HUES64 (cell line): Measurements from ENCODE around the gene PER2.

Experiments
- H3K27ac ChIP-seq: 2 replicates; pipeline ENCODE4 v1.7.0; 2013; ENCODE audit warnings: low read depth, low read length, inconsistent platforms
- H3K27me3 ChIP-seq: 2 replicates; pipeline ENCODE4 v1.6.1; 2013; ENCODE audit warnings: mild to moderate bottlenecking, low read length; ENCODE audit not compliant: insufficient read depth
- H3K36me3 ChIP-seq: 2 replicates; pipeline ENCODE4 v1.6.1; 2013; ENCODE audit warnings: mild to moderate bottlenecking, low read length; ENCODE audit not compliant: insufficient read depth
- H3K4me1 ChIP-seq: 2 replicates; pipeline ENCODE4 v1.6.1; 2013; ENCODE audit warnings: mild to moderate bottlenecking, low read length, moderate library complexity; ENCODE audit not compliant: insufficient read depth
- H3K4me3 ChIP-seq: 2 replicates; pipeline ENCODE4 v1.5.1; 2013; ENCODE audit warnings: mild to moderate bottlenecking, low read length, moderate library complexity
- H3K9ac ChIP-seq: 2 replicates; pipeline ENCODE4 v1.6.1; 2013; ENCODE audit warnings: mild to moderate bottlenecking, low read depth, low read length
- H3K9me3 ChIP-seq: 2 replicates; pipeline ENCODE4 v1.6.1; 2013; ENCODE audit warnings: low read depth, low read length; ENCODE audit not compliant: insufficient read depth
- WGBS: fragments of 150-250, 120-280 bp; methylation state at CpG from one replicate; pipeline ENCODE4 v1.1.7; 2013; ENCODE audit warnings: missing lambda C conversion rate; 5-methylcytosine and 5-hydroxymethylcytosine counted together

Gene PER2

DNA sequence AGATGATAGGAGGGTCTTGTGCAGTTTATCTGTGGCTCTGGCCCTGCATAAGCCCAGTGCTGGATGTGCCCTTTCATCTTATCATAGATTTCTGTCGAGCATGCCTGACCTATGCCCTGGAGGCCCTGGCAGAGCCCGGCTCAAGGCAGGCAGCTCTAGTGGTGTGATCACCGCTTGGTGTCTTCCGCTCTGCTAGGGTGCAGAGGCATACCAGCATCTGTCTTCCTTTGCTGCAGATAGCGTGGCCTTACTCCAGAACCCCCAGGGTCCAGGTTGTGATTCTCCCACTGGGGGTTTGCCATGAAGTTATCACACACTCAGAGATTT lies 18.2 kb upstream of the PER2 start:
- Histone ChIP-seq H3K27ac (no peak overlapping the region), H3K4me3 (no peak overlapping the region), H3K9ac (no peak overlapping the region), H3K4me1 (no peaks in the 10 kb centered on the region), H3K27me3 (no peaks in the 10 kb centered on the region), H3K36me3 (no peaks in the 10 kb centered on the region), H3K9me3 (no peaks in the 10 kb centered on the region)
- 93% methylated on average over 5 of the region's 5 CpGs for WGBS

DNA sequence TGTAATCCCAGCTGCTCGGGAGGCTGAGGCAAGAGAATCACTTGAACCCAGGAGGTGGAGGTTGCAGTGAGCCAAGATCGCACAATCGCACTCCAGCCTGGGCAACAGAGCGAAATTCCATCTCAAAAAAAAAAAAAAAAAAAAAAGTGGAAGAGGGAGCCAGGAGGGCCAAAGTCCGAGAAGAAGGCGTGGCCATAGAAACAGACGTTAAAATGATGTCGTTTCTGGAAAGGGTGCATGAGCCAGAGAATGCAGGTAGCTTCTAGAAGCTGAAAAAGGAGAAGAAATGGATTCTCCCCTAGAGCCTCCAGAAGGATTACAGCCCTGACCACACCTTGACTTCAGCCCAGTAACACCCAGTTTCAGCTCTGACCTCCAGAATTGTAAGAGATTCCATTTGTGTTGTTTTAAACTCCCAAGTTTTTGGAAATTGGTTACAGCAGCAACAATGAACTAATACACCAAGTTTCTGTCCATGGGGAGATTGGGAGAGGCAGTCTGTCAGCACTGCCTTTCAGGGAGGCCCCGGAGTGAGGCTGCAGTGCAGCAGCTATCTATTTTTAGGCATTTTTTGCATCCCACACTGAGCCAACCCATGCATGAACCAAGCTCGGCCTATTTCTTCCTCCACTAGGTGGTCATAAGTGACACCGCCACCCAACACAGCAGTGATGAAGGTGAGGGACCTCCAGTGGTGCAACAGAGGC lies 17.7 kb upstream of the PER2 start:
- Histone ChIP-seq H3K27me3 (no peaks in the 10 kb centered on the region), H3K27ac (no peak overlapping the region), H3K36me3 (no peaks in the 10 kb centered on the region), H3K9me3 (no peaks in the 10 kb centered on the region), H3K9ac (no peak overlapping the region), H3K4me1 (no peaks in the 10 kb centered on the region), H3K4me3 (no peak overlapping the region)
- 89% methylated on average over 11 of the region's 11 CpGs for WGBS

DNA sequence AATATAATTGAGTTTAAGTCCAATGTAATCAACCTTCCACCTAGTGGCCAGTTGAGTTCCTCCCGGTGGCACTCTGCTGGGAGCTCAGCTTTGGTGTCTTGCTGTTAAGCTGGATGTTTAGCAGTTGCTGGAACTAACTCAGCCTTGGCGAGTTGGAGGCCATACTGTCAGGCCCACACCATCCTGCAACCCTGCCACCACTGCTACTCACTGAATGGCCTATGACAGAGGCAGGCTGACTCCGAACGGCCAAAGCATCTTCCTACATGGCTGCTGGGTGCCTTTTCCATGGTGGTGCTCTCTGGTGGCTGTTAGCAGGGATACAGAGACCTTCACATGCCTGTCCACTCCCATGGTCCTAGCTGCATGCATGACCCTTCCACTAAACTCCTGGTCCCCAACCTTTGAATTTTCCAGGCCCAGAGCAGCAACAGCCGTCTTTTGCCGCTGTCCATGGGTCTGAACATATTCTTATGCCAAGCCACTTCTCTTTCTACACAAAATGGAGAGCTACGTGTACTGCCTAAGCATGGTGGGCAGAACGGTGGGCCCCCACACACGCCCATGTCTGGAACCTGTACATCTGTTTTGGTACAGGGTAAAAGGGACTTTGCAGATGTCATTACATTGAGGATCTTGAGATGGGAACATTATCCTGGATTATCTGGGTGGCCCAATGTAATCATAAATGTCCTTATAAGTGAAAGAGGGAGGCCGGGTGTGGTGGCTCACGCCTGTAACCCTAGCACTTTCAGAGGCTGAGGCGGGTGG lies 16.9 kb upstream of the PER2 start:
- Histone ChIP-seq H3K27ac (no peak overlapping the region), H3K9me3 (no peaks in the 10 kb centered on the region), H3K4me3 (no peak overlapping the region), H3K4me1 (no peaks in the 10 kb centered on the region), H3K27me3 (no peaks in the 10 kb centered on the region), H3K36me3 (no peaks in the 10 kb centered on the region), H3K9ac (no peak overlapping the region)
- 87% methylated on average over 12 of the region's 12 CpGs for WGBS

DNA sequence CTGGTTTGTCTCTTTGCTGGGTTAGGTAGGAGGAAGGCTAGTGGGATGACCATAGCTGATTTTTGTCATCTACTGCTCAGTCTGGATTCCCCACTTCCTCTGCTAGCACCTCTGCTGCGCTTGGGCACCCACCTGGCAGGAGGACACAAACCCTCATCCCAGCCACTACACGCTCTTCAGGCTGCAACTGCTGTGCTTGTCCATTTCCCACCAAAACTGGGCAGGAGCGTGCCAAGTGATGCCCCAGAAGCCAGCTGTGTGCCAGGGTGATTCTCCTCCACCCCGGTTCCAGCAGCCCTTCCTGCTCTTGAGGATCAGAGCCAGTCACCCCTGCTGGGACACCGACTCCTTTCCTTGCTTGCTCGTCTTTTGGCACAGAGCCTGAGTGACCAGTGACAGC lies 15.7 kb upstream of the PER2 start:
- Histone ChIP-seq H3K27ac (no peak overlapping the region), H3K4me3 (no peak overlapping the region), H3K27me3 (no peaks in the 10 kb centered on the region), H3K9ac (no peak overlapping the region), H3K4me1 (no peaks in the 10 kb centered on the region), H3K36me3 (no peaks in the 10 kb centered on the region), H3K9me3 (no peaks in the 10 kb centered on the region)
- WGBS, result 92% methylated on average over 6 of the region's 6 CpGs

DNA sequence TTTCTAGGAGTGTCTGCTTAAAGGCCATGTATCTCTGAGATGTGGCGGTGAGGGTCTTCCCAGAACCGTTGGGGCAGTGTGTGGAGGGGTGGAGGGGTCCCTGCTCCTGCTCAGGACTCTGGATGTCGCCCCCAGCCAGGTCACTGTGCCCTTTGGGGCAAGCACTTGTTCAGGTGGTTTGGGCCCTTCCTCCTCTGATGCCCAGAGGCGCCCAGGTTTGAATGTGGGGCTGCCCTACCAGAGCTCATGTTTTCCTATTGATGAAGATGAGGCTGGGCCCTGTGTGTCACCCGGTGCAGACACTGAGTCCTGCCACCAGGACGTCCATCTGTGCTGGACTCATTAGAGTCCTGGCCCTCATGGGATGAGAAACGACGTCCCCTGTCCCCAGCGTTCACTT lies 14.3 kb upstream of the PER2 start:
- no peaks in the 10 kb centered on the region for H3K36me3 ChIP-seq
- no peaks in the 10 kb centered on the region for H3K4me1 ChIP-seq
- no peaks in the 10 kb centered on the region for H3K27me3 ChIP-seq
- H3K27ac ChIP-seq, result no peak overlapping the region
- WGBS, result 90% methylated on average over 9 of the region's 9 CpGs
- no peak overlapping the region for H3K9ac ChIP-seq
- H3K4me3 ChIP-seq, result no peak overlapping the region
- H3K9me3 ChIP-seq, result no peaks in the 10 kb centered on the region

DNA sequence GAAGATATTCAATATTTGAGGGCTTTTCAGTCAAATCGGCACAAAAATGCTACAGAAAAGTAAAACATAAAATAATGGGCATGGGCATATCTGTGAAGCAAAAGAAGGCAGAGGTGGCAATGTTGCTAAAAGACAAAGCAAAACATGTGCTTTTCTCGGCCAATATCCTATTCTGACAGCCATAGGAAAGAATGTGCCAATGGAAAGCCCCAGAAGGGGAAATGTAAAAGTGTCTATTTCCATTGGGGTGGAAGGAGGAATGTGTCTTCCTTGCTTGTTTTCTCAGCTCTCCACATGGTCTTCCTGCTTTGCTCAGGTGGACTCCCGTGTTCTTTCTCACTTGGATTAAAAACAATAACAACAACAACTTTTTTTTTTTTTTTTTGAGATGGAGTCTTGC lies 13.7 kb upstream of the PER2 start:
- H3K4me1 ChIP-seq, result no peaks in the 10 kb centered on the region
- H3K9ac ChIP-seq, result no peak overlapping the region

DNA sequence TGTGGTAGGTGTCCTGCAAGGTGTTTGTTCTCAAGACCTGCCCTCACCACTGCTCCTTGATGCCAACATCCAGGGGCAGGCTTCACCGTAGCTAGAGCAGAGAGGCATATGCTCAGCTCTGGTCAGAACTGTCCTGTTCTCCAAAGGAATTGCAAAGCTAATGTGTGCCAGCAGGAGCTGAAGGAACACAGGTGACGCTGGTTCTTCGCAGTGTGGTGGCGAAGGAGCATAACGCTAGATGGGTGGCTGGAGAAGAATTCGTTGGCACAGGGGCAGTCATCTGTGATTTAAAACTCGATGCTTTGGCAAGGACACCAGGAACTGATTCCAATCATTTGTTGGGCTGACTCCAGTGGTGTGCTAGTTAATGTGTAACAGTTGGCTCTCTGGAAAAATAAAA lies 11.4 kb upstream of the PER2 start:
- Histone ChIP-seq H3K4me3 (no peak overlapping the region), H3K9ac (no peak overlapping the region), H3K4me1 (no peaks in the 10 kb centered on the region), H3K27me3 (peaks cover 2% of the 10 kb centered on the region; the same call in 1 of the 2 replicates), H3K36me3 (no peaks in the 10 kb centered on the region), H3K27ac (no peak overlapping the region), H3K9me3 (no peaks in the 10 kb centered on the region)
- 93% methylated on average over 7 of the region's 7 CpGs for WGBS

More for the DNA sequence above, 13.7 kb upstream of the PER2 start:
- 95% methylated on average over 3 of the region's 3 CpGs for WGBS
- Histone ChIP-seq H3K9me3 (no peaks in the 10 kb centered on the region), H3K4me3 (no peak overlapping the region), H3K36me3 (no peaks in the 10 kb centered on the region), H3K27me3 (peaks cover under 1% of the 10 kb centered on the region; the same call in 1 of the 2 replicates), H3K27ac (no peak overlapping the region)

DNA sequence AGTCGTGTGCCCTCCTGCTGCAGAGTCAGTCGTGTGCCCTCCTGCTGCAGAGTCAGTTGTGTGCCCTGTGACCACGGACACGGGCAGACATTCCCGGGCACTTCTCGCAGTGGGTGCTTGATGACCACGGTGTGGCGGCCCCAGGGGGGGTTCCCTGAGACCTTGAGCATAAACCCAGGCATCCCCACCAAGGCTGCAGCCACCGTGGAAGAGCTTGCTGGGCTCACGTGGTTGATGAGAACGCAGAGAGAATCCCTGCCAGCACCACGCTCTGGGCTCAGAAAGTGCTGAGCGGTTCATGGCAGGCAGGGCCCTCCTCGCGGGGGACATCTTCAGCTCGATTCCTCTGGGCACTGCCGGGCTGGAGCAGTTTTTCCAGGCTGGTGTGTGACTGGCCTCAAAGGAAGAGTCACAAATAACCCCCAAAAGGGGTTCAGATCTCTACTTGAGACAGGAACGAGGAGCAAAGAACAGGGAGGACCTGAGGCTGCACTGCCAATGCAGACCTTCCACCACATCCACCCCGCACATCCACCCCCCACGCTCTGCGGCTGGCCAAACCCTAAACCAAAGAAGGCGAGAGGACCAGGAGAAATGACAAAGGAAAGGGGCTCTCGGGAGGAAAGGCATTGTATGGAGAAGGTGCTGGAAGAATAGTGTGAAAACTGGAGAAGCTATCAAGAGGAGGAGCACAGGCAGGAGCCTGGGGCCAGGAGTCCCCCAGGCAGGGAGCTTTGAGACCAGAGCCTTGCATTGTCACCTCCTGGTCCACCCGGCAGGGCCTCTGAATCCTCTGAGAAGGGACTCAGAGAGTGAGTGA lies 8.4 kb upstream of the PER2 start:
- WGBS, result 86% methylated on average over 24 of the region's 24 CpGs
- Histone ChIP-seq H3K36me3 (no peaks in the 10 kb centered on the region), H3K9me3 (no peaks in the 10 kb centered on the region), H3K4me1 (no peaks in the 10 kb centered on the region), H3K4me3 (no peak overlapping the region), H3K9ac (no peak overlapping the region), H3K27ac (no peak overlapping the region), H3K27me3 (peaks cover 2% of the 10 kb centered on the region; the same call in 1 of the 2 replicates)

DNA sequence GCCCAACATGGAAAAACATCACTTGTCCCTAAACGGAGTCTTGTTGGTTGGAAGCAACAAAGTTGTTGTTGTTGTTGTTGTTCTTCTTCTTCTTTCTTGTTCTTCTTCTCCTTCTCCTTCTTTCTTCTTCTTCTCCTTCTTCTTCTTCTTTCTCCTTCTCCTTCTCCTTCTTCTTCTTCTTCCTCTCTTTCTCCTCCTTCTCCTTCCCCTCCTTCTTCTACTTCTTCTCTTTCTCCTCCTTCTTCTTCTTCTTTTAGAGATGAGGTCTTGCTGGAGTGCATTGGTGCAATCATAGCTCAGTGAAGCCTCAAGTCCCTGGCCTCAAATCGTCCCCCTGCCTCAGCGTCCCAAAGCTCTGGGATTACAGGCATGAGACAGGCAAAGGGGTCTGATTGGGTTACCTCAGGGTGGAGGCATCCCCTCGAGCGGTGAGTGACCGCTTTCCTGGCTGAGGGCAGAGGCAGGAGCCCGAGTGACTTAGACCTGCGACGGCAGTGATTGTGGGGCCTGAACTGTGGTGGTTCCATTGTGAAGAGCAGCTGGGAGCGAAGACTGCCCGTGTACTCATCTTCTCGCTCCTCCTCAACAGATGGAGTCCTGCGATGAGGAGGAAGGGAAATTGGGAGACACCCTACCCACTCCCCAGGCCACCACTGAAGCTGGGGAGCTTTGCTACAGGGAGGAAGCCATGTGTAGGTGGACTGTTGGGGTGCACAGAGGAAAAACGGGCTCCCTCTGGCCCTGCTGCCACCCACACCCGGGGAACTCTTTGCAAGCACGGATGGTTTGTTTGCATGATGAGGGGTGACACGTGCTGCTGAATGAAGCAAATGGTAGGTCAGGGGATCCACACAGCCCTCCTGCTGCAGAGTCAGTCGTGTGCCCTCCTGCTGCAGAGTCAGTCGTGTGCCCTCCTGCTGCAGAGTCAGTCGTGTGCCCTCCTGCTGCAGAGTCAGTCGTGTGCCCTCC lies 7.0 kb upstream of the PER2 start:
- Histone ChIP-seq H3K9ac (no peak overlapping the region), H3K27me3 (peaks cover 2% of the 10 kb centered on the region; the same call in 1 of the 2 replicates), H3K9me3 (no peaks in the 10 kb centered on the region), H3K4me3 (no peak overlapping the region), H3K36me3 (no peaks in the 10 kb centered on the region), H3K4me1 (peaks cover 4% of the 10 kb centered on the region), H3K27ac (no peak overlapping the region)
- WGBS, result 85% methylated on average over 14 of the region's 21 CpGs

DNA sequence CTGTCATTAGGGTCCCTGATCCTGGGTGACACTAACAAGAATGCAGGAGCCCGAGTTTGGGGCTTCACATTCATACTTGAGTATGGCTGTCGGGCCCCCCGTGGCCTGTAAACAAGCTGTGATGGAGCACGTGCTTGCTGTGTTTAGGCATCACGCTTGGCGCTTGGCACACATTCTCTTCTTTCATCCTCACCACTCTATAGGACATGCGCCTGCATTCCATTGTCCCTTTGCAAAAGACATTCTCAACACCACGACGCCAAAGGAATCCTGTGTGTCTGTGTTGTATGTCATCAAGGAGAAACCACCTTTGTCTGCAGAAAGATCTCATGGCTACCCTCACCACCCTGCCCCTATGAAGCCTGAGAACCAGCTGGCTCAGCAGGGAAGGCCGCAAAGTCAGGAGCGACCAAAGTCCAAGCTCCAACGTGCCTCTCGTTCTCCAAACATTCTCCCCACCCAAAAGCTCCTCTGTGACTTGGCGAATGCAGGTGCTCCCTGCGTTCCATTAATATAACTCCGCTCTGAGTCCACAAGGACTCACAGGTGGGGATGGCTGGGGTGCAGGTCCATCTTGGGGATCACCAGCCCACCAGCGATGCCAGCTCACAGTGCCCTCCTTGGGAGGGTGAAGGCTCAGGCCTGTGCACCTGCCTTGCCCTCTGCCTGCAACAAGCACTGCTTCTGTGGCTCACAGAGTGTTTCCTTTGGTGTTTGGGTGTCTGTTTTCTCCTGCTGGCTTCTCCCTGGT lies 6.2 kb upstream of the PER2 start:
- Histone ChIP-seq H3K27me3 (peaks cover 7% of the 10 kb centered on the region), H3K4me1 (peaks cover 11% of the 10 kb centered on the region), H3K9me3 (no peaks in the 10 kb centered on the region), H3K27ac (no peak overlapping the region), H3K9ac (no peak overlapping the region), H3K4me3 (no peak overlapping the region), H3K36me3 (no peaks in the 10 kb centered on the region)
- 90% methylated on average over 17 of the region's 17 CpGs for WGBS
